Fibroblast of lung (primary cell): ENCODE measurements around the gene MYO19. TPM values are rescaled to one million over a fixed set of nuclear protein-coding genes. Genes with fewer than 3 reads are reported as not detected.

Experiments used
- DNase-seq, 2 donors: peaks; one replicate each; pipeline versions ENCODE4 v3.0.0 to v3.0.0-alpha.2; 2010; ENCODE audit warnings: low read depth in 2 of 2
- H2AFZ ChIP-seq: 2 replicates; pipeline ENCODE4 v1.5.1; 2012; ENCODE audit warnings: low read length, control low read depth, inconsistent platforms
- H3K27ac ChIP-seq: 2 replicates; pipeline ENCODE4 v1.5.1; 2011; ENCODE audit warnings: low read length, control low read depth; ENCODE audit not compliant: insufficient read depth
- H3K27me3 ChIP-seq: 2 replicates; pipeline ENCODE4 v1.5.1; 2011; ENCODE audit warnings: mild to moderate bottlenecking, low read length; ENCODE audit not compliant: control insufficient read depth, insufficient read depth
- H3K36me3 ChIP-seq: 2 replicates; pipeline ENCODE4 v1.5.1; 2011; ENCODE audit warnings: low read length; ENCODE audit not compliant: control insufficient read depth, insufficient read depth
- H3K4me1 ChIP-seq: 2 replicates; pipeline ENCODE4 v1.5.1; 2011; ENCODE audit warnings: low read length; ENCODE audit not compliant: control insufficient read depth, insufficient read depth; ENCODE audit errors: extremely low read depth
- H3K4me2 ChIP-seq: 2 replicates; pipeline ENCODE4 v1.5.1; 2011; ENCODE audit warnings: low read length, control low read depth; ENCODE audit not compliant: insufficient read depth; ENCODE audit errors: extremely low read depth
- H3K4me3 ChIP-seq, 4 experiments: fragments of 200-600 bp in 1 of 4; sonication (generic) in 1 of 4; replicated peaks in 1 of 4; 2 replicates each; pipeline ENCODE4 v1.5.1; 2011 to 2016; ENCODE audit warnings: low read length in 4 of 4, low read depth in 3 of 4, mild to moderate bottlenecking in 3 of 4, control low read depth in 2 of 4, inconsistent platforms in 1 of 4, mixed read lengths in 1 of 4; ENCODE audit not compliant: insufficient read depth in 1 of 4; ENCODE audit errors: control extremely low read depth in 1 of 4
- H3K79me2 ChIP-seq: 2 replicates; pipeline ENCODE4 v1.5.1; 2012; ENCODE audit warnings: mild to moderate bottlenecking, low read length, inconsistent platforms; ENCODE audit not compliant: control insufficient read depth, insufficient read depth
- H3K9ac ChIP-seq: 2 replicates; pipeline ENCODE4 v1.5.1; 2011; ENCODE audit warnings: mild to moderate bottlenecking, low read length, control low read depth; ENCODE audit not compliant: insufficient read depth
- H3K9me3 ChIP-seq: 2 replicates; pipeline ENCODE4 v1.5.1; 2012; ENCODE audit warnings: low read depth, low read length; ENCODE audit not compliant: control insufficient read depth, insufficient read depth
- H4K20me1 ChIP-seq: 2 replicates; pipeline ENCODE4 v1.5.1; 2011; ENCODE audit warnings: low read length; ENCODE audit not compliant: control insufficient read depth, insufficient read depth; ENCODE audit errors: extremely low read depth
- CTCF ChIP-seq, 2 donors: IDR thresholded peaks in 1 of 2; conservative IDR thresholded peaks in 1 of 2; 1 replicate in 1 of 2; 2 replicates in 1 of 2; pipeline ENCODE4 v1.5.1; 2011 to 2012; ENCODE audit warnings: low read length in 2 of 2, control low read depth in 1 of 2, inconsistent platforms in 1 of 2, low read depth in 1 of 2, mild to moderate bottlenecking in 1 of 2
- EZH2 ChIP-seq: IDR thresholded peaks from 2 replicates; pipeline ENCODE4 v1.5.1; 2012; ENCODE audit warnings: low read length, control low read depth, mild to moderate bottlenecking; ENCODE audit errors: missing control alignments
- polyA plus RNA-seq, 2 donors: library from polyadenylated mRNA; depleted of rRNA in 1 of 2; stranded (reverse) in 1 of 2; unstranded in 1 of 2; fragments of >200 nt; gene quantifications; 2 replicates each; pipeline ENCODE4 v1.2.1, GENCODE V29; 2011 to 2012; ENCODE audit warnings: missing spikeins in 1 of 2
- total RNA-seq: library from RNA; depleted of rRNA; stranded (reverse); fragments of >200 nt; gene quantifications from 2 replicates; pipeline ENCODE4 v1.2.1, GENCODE V29; 2014

Gene MYO19
- total and polyA plus RNA-seq, 2 donors (not counting 1 experiment from before 2014, with no cell fraction given) = 18.7 to 31.5 TPM

GRCh38 chr17:36527621-36528250 is 6.9 kb downstream of the MYO19 start:
- no peak overlapping the region for H2AFZ ChIP-seq
- H3K9ac ChIP-seq = no peak overlapping the region
- no peaks in the 10 kb centered on the region for H4K20me1 ChIP-seq
- H3K27me3 ChIP-seq = no peaks in the 10 kb centered on the region
- no peak overlapping the region for H3K4me2 ChIP-seq
- no peaks in the 10 kb centered on the region for H3K9me3 ChIP-seq
- no peak overlapping the region for H3K27ac ChIP-seq
- H3K79me2 ChIP-seq = no peaks in the 10 kb centered on the region
- H3K4me3 ChIP-seq = no peak overlapping the region
- peaks cover 21% of the 10 kb centered on the region for H3K36me3 ChIP-seq
- no peak for DNase-seq
- TF ChIP-seq CTCF (conservative IDR thresholded peaks at IDR 0.05 in 1 of 2, IDR thresholded peaks at IDR 0.05 in 1 of 2; ENCODE audit: low read depth in 1 of 2, low read length in 2 of 2) (no peak), EZH2 (no peak)
- H3K4me1 ChIP-seq = peaks cover 10% of the 10 kb centered on the region

DNA sequence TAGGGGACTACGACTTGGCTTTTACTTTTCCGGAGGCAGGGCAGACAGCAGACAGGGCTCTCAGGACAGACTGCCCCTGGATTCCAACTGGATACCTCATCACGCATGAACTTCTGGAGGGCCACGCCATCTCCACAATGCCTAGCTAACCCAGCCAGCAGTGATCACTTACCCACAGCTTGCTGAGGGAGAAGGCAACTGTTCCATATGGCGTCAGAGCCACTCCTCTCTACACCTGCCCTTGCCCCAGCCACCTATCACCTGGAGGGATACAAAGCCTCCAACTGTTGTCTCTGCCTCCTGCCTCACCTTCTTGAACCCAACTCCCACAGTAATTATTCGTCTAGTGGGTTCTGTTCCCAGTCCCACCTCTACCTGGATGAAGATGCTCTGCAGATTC is 8.8 kb downstream of the MYO19 start:
- TF ChIP-seq CTCF (conservative IDR thresholded peaks at IDR 0.05 in 1 of 2, IDR thresholded peaks at IDR 0.05 in 1 of 2; ENCODE audit: low read depth in 1 of 2, low read length in 2 of 2) = no peak
- no peak for TF ChIP-seq EZH2
- Histone ChIP-seq H3K79me2 (no peaks in the 10 kb centered on the region), H2AFZ (no peak overlapping the region), H3K4me2 (no peak overlapping the region), H3K4me3 (no peak overlapping the region), H3K27ac (no peak overlapping the region), H3K36me3 (peaks cover 15% of the 10 kb centered on the region), H3K4me1 (peaks cover 10% of the 10 kb centered on the region), H3K27me3 (no peaks in the 10 kb centered on the region), H4K20me1 (no peaks in the 10 kb centered on the region), H3K9me3 (no peaks in the 10 kb centered on the region), H3K9ac (no peak overlapping the region)
- DNase-seq = no peak

GRCh38 chr17:36525113-36525512 is 9.6 kb downstream of the MYO19 start:
- Histone ChIP-seq H3K9me3 (no peaks in the 10 kb centered on the region), H3K27me3 (no peaks in the 10 kb centered on the region), H3K9ac (no peak overlapping the region), H3K36me3 (peaks cover 15% of the 10 kb centered on the region), H3K27ac (peak overlapping the region; percentile 17), H3K4me2 (no peak overlapping the region), H4K20me1 (no peaks in the 10 kb centered on the region), H3K79me2 (no peaks in the 10 kb centered on the region), H3K4me1 (peaks cover 10% of the 10 kb centered on the region), H2AFZ (no peak overlapping the region), H3K4me3 (no peak overlapping the region)
- TF ChIP-seq CTCF (conservative IDR thresholded peaks at IDR 0.05 in 1 of 2, IDR thresholded peaks at IDR 0.05 in 1 of 2; ENCODE audit: low read depth in 1 of 2, low read length in 2 of 2) (no peak), EZH2 (no peak)
- DNase-seq = peak; percentile 3 to 40
